Nucleus accumbens (tissue), 56 donors: ENCODE results near the gene CDC42EP2.

Experiments
- DNase-seq, 56 donors: peaks; one replicate each; lab custom pipeline; 2025; lab: John Stamatoyannopoulos, UW

The CDC42EP2 gene

DNA sequence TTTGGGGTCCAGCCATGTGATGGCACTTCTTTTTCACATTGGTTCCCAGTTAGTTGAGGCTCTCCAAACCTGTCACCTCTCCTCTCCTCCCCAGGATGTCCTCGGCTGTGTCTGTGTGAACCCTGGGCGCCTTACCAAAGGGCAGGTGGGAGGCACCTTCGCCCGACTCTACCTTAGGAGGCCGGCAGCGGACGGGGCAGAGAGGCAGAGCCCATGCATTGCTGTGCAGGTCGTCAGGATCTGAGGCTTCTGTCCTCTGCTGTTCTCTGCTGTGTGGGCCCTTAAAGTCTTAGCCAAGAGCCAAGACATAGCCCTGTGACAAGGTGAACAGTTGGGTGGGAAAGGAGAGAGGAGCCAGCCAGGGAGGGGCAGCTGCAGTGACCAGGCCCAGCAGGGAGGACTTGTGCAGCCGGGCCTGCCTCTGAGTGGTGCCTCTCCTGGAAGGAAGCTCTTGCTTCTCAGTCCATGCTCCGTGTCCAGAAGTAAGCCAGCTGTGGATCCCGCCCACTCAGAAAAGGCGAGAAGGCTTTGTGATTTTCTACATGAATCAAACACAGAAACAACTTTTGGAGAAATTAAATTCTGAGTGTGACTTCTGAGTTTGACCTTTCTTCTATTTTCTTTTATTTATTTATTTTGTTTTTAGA lies 17.5 kb upstream of the CDC42EP2 start:
- DNase-seq: no peak

DNA sequence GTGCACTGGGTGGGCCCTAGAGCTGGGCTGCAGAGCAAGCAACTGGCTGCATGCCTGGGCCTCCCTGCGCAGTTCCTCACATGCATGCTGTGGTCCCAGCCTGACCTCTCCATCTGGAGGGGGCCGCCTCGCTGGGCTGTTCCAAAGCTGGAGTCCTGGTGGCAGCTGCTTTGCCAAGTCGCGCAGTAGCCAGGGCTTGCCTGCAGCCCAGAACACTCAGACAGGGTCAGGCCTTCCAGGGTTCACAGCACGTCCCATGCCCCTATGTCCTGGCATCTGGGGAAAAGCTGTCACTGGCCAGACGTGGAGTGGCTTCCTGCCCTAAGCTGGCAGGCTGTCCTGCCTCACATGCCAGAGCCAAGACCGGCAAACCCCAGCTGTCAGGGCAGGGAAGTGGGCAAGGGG lies 16.5 kb upstream of the CDC42EP2 start:
- peak in 49 of 56 donors; percentile 21 to 80 (median 59) for DNase-seq

DNA sequence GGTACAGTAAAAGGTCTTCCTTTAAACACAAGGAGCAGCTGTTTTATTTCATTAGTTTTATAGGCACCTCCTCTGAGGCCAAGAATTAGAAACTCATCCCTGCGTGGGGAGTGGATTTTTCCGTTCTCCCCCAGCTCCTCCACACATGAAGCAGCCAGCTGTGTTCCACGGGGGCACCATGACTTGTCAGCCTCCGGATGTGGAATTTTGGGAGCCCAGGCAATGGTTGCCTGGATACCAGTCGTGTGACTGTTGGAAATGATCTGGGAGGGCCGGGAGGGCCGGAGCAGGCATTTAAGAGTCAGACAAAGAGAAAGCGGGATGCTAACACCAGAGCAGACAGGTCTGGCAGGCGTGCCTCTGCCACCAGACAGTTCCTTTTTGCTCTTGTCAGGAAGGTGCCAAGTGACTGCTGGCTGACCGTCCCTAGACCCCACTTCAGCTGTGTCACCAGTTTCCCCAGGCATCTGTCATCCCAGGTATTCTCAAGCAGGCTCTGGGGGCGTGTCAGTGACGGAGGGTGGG lies 15.9 kb upstream of the CDC42EP2 start:
- DNase-seq: peak in 44 of 56 donors; percentile 20 to 88 (median 67)

DNA sequence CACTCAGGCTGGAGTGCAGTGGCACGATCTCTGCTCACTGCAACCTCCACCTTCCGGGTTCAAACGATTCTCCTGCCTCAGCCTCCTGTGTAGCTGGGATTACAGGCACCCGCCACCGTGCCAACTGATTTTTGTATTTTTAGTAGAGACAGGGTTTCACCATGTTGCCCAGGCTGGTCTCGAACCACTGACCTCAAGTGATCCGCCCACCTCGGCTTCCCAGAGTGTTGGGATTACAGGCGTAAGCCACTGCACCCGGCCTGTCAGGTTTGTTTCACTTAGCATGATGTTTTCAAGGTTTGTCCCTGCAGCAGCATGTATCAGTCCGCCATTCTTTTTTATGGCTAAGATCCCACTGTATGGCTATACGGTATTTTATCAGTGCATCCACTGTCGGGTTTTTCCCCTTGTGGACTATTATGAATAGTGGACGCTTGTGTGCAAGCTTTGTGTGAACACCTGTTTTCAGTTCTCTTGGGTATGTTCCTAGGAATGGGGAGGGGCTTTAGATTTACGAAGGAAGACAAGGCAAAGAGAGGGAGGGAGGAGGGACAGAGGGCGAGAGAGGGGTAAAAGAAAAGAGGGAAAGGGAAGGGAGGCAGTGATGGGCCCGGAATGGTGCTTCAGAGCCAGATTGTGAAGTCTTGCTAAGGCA lies 13.9 kb upstream of the CDC42EP2 start:
- no peak for DNase-seq

DNA sequence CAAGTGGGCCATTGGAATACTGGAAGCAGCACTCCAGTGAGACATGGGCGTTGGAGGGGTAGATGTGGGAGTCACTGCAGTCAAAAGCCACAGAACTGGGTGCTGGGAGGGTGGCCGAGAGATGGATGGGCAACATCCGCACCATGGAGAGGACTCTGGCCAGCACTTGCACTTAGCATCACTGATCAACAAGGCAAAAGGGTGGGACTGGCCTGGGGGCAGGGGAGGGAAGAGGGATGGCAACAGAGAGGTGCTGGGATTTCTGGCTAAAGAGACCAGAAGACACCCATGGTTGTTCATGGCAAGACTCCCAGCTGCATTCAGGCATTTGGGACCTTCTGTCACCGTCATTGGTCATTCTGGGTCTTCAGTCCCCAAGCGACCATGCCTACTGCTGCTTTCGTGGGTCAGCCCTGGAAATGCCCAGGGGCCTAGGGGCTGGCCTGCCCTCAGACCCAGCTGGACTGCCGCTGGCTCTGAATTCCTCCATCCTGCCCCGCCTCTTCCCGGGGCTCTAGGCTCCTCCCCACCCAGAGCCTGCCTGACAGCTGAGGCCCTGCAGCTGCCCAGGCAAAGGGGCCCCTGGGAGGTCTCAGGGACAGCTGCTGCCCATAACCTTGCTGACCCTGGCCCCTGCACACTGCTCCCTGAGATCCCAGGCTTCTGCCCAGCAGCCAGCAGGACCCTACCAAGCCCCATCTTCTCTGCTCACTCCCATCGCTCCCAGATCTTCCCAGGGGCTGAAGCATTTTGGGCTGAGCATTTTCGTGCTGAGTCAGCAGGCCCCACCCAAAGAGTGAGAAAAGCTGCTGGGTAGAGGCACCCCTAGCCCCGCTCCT lies 13.0 kb upstream of the CDC42EP2 start:
- DNase-seq: peak in 36 of 56 donors; percentile 16 to 75 (median 44)

DNA sequence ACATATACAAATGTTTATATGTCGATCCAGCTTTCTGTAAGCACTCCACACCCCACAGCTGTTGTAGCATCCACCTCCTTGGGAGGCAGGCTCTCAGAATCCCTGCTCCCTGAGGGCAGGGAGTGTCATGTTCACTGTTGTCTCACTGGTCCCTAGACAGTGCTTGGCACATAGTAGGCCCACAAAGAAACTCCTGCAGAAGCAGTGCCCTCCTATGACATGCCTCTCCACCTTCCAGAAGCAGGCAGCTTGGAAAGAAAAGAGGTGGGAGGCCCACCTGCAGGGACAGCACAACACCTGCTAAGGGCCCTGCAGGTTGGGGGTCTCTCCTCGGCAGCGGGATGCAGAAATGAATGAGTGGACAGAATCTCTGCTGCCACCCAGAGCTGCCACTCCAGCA lies 11.1 kb upstream of the CDC42EP2 start:
- DNase-seq: no peak

DNA sequence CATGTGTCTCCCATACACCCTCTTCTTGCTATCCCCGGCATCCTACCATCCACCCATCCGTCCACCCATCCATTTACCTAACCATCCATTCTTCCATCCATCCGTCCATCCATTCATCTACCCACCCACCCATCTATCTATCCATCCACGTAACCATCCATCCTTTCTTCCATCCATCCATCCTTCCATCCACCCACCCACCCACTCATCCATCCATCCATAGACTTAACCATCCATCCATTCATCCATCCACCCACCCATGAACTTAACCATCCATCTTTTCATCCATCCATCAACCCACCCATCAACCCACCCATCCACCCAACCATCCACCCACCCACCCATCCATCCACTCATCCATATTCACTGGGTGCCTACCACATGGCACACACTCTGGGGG lies 10.6 kb upstream of the CDC42EP2 start:
- no peak for DNase-seq

DNA sequence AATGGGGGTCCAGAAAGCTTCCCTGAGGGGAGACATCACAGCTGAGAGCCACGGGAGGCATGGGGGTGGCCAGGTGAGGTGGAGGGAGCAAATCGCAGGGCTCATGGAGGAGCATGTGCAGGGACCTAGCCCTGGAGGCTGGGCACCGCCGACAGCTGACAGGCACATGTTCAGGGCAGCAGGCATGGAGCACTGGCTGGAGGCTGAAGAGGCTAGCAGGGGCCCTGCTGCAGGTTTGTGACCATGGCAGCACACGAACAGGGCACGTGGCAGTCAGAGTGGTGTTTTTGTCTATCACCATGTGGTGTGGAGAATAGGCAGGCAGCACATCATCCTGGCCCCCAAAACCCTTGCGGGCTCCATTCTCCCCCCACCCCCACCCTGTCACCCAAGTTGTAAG lies 10.1 kb upstream of the CDC42EP2 start:
- no peak for DNase-seq

DNA sequence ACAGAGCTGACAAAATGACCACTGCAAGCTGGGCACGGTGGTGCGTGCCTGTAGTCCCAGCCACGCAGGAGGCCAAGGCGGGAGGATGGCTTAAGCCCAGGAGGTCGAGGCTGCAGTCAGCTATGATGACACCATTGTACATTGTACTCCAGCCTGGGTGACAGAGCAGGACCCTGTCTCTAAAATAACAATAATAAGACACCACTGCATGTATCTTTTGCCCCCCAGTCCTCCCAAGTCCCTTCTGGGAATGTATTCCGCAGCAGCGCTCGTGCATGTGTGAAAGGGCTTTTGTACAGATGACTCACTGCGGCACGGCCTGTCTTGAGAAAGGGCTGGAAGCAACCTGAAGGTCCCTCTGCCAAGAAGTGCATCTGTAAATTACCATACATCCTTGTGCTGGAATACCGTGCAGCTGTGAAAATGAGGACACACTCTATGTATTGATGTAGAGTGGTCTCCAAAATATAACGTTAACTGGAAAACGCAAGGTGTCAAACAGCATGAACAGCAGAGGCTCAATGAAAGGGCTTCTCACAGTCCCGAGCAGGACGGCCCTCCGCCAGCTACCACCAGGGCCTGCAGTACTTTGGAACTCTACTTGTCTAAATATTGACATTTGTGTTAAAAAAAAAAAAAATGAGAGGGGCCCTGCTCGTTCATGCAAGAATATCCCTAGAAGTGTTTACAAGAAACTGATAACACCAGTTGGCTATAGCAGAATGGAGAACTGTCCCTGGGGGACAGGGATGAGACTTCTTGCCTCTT lies 9.0 kb upstream of the CDC42EP2 start:
- peak in 1 of 56 donors; percentile 30 for DNase-seq

DNA sequence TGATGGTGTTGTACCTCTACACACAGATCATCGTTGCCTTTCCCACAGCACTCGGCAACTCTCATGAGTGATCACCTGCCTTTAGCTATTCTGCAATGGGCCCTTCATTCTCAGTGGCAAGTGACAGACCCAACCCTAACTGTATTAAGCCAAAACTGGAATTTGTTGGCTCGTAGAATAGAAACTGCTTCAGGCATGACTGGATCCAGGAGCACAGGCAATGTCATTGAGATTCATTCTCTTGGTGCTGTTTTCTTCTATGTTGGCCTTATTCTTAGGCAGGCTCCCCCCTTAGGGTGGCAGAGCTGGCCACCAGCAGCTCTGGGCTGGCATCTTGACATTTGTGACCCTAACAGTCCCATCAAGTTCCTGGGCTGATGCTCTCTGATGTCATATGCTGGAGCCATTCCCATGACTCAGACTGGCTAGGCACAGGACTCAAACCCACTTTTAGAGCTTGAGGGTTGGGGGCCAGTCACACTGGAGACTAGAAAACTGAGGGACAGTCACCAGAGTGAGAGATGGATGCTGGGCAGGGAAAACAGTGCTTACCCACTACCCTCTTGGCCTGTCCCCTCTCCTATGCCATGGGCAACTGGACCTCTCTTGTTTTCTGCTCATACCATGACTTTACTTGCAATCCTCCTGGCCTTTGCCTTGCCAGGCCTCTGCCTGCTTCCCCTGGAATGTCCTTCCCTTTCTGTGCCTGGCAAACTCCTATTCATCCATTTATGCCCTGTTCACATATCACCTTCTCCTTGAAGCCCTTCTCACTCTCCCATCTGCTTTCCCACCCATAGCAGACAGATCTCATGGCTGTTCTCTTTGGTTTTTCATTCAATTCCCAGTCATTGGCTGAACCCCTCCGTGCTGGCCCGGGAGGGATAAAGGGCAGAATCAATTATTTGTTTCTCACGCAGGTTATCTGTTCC lies 7.1 kb upstream of the CDC42EP2 start:
- DNase-seq: no peak

DNA sequence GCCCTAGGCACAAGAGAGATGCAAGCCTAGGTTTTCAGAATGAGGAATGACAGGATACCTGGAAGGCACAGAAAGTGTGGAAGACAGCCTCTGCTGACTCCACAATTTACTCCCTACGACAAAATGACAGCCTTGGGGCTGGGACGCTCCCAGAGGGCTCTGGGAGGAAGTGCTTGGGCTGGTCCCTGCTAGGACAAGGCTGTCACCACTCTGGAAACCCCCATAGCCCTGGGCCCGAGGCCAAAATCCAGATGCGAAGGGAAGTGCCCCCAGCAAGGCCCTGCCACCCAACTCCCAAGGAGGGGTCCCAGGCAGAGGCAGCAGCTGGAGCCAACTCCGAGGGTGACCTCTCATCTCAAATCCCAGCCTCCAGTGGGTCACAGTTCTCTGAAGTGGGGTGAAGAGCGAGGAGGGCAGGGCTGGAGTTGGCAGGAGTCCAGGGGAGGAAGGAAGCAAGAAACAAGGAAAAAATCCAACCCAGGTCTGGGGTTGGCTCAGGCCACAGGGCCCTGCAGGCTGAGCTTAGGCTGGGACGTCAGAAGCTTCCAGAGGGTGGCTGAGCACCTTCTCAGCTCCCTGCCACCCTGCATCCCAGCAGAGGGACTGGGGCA lies 6.3 kb upstream of the CDC42EP2 start:
- no peak for DNase-seq

DNA sequence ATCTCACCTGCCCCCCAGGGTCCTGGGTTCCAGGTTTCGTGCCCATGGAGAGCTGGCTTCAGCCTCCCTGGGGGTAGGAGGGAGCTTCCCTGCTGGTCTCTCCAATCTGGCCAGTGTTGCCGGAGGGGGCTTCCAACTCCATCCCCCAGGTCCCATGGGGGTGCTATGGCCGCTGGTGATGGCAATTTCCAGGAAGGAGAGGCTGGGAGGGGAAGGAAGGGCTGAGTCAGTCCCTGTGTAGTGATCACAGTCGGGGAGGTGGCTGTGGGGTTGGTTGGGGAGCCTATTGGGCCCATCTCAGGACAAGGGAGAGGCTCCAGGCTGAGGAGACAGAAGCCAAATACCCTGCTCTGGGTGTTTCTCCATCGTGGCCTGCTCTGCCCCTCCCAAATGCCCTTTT lies 5.7 kb upstream of the CDC42EP2 start:
- no peak for DNase-seq

DNA sequence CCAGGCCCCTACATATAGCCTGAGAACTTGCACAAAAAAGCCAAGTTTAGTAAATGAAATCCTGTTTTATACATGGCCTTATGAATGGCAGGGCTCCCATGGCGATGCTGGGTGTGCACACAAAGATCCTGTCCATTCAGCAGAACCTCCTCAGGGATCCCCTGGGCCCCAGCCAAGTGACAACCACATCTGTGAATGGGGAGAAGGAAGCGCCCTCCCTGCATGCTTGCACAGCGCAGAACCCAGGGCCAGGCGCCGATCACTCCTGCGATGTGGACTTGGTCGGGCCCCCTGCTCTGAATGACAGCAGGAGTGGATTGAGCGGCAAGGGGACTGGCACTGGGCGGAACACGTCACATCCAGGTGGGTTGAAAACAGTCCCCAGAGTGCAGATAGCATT lies 4.5 kb upstream of the CDC42EP2 start:
- peak in 15 of 56 donors; percentile 6 to 68 (median 34) for DNase-seq

DNA sequence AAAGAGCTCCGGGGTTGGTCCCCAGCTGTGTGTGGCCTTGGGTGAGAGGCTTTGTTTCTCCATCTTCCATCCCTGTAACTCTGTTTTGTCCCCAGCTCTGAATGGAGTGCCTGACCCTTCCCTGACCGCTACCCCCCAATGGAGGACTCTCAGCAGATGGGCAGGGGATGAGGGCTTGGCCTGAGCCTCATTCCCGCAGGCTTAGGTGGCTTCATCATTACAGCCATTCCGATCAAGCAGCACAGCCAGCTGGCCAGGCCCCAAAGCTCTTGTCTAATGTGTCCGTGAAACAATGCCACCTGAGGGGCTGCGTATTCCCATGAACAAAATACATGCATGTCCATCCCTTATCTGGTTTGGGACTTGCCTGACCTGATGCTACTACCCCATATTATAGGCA lies 3.9 kb upstream of the CDC42EP2 start:
- DNase-seq: no peak

DNA sequence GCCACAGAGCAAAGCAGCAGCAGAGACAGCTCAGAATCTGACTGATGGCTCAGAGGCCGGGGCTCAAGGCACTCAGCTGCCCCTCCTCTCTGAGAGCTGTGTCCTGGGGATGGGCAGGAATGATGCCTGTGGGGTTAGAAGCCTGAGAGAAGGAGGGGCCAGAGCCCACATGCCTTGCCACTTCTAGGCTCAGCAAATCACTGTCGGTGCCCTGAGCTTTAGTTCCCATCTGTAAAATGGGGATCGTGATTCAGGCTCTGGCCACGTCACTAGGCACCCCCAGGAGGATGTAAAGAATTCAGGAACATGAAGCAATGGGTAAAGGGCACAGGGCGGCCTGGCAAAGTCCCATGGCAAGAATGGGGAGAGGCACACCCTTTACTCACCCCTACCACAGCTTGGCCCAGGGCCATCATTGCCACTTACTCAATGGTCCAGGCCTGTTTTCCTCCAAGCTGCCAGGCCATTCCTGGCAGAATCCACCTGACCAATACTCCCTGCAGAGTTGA lies 3.4 kb upstream of the CDC42EP2 start:
- peak in 1 of 56 donors; percentile 50 for DNase-seq

DNA sequence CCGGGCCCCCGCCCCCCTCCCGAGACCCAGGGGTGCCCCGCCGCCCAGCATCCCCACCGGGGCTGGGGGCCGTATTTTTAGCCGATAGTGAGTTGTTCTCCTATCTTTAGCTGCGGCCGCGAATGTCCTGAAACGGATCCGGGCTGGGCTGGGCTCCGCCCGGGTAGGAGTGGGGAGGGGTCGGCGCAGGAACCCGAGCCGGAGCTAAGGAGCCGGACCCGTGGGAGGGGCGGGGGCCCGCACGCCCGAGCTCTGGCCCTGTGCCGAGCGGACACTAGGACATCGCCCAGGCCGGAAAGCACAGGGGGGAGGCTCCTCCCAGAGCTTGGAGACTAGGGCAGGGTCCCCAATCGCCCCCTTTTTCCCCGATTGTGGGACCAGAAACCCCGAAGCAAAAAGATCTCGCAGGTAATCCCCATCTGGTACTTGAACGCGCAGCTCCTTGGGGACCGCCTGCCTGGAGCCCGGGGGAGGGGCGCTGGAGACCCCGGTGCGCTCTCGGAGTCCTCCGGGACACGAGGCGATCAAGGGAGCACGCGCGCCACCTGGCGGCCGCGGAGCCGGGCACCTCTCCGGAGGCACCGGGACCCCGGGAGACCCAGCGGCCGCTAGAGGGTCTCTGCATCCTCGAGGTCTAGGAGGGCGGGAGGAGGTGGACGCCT lies 669 bp downstream of the CDC42EP2 start:
- peak in 52 of 56 donors; percentile 22 to 88 (median 70) for DNase-seq

DNA sequence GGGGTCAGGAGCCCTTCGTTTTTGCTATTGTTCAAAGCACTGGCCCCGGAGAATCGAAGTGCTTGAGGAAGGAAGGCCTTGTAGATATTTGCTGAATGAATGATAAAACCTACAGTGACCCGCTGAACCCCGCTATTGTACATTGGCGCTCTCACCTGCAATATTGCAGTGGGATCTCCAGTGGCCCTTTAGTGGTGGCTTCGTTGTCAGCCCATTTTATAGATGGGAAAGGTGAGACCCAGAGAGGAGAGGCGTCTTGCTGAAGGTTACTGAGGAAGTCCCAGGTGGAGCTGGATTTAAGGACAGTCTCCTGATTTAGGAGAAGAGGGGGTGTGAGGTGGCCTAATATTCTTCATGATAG lies 1.2 kb downstream of the CDC42EP2 start:
- DNase-seq: no peak
